IPS-15b (cell line): ENCODE data around the gene TDRD7.

Experiments used
- H3K27me3 ChIP-seq: one replicate; pipeline ENCODE4 v1.6.1; 2013; ENCODE audit warnings: low read length; ENCODE audit not compliant: control insufficient read depth, insufficient read depth
- H3K36me3 ChIP-seq: one replicate; pipeline ENCODE4 v1.6.1; 2013; ENCODE audit warnings: low read length; ENCODE audit not compliant: control insufficient read depth, insufficient read depth
- H3K4me1 ChIP-seq: one replicate; pipeline ENCODE4 v1.6.1; 2013; ENCODE audit warnings: mild to moderate bottlenecking, low read length; ENCODE audit not compliant: control insufficient read depth, insufficient read depth
- H3K4me3 ChIP-seq: one replicate; pipeline ENCODE4 v1.5.1; 2013; ENCODE audit warnings: low read depth, low read length
- H3K9ac ChIP-seq: one replicate; pipeline ENCODE4 v1.6.1; 2013; ENCODE audit warnings: low read depth, mild to moderate bottlenecking, low read length
- H3K9me3 ChIP-seq: one replicate; pipeline ENCODE4 v1.6.1; 2013; ENCODE audit warnings: mild to moderate bottlenecking, low read length; ENCODE audit not compliant: control insufficient read depth, insufficient read depth

Gene TDRD7

DNA sequence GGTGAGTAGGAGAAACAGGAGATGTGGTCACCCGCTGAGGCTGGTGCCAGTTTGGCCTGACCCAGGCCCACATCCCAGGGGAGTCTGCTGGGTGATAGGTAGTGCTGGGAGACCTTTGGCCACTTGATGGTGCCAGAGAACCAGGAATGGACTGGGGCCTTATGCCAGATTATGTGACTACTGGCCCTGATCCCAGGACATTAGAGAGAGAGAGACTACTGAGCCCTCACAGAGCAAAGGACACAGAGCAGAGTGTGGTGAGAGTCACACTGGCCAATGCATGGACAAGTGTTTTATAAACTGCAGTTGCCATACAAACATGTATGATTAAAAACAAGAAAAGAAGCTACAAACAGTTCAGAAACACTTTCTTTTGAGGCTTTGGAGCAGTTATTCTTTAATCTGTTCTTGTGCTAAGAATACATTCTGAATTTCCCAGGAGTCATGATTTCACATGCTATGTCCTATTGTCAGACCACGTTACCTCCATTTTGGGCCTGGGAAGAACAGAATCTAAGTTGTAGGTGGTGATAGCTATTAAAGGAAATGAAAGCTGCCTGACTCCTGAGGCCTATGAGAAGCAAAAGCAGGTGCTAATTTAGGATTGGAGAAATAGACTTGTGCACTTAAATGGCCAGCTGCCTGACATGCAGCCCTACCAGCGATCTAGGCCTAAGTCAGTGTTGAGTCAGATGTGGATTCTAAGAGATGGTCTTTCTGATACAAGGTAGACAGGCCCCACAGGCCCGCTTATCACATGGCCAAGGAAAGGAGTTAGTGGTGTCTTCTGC lies 57.0 kb downstream of the TDRD7 start:
- Histone ChIP-seq H3K36me3 (no peaks in the 10 kb centered on the region), H3K4me3 (no peak overlapping the region), H3K9me3 (no peaks in the 10 kb centered on the region), H3K9ac (no peak overlapping the region), H3K4me1 (no peaks in the 10 kb centered on the region), H3K27me3 (no peaks in the 10 kb centered on the region)

GRCh38 chr9:97470076-97470475 lies 58.2 kb downstream of the TDRD7 start:
- Histone ChIP-seq H3K4me3 (no peak overlapping the region), H3K27me3 (no peaks in the 10 kb centered on the region), H3K36me3 (no peaks in the 10 kb centered on the region), H3K9me3 (no peaks in the 10 kb centered on the region), H3K4me1 (no peaks in the 10 kb centered on the region), H3K9ac (no peak overlapping the region)

GRCh38 chr9:97473717-97474116 lies 61.8 kb downstream of the TDRD7 start:
- H3K36me3 ChIP-seq, result no peaks in the 10 kb centered on the region
- H3K4me1 ChIP-seq, result no peaks in the 10 kb centered on the region
- no peak overlapping the region for H3K4me3 ChIP-seq
- no peaks in the 10 kb centered on the region for H3K9me3 ChIP-seq
- H3K9ac ChIP-seq, result no peak overlapping the region
- no peaks in the 10 kb centered on the region for H3K27me3 ChIP-seq

DNA sequence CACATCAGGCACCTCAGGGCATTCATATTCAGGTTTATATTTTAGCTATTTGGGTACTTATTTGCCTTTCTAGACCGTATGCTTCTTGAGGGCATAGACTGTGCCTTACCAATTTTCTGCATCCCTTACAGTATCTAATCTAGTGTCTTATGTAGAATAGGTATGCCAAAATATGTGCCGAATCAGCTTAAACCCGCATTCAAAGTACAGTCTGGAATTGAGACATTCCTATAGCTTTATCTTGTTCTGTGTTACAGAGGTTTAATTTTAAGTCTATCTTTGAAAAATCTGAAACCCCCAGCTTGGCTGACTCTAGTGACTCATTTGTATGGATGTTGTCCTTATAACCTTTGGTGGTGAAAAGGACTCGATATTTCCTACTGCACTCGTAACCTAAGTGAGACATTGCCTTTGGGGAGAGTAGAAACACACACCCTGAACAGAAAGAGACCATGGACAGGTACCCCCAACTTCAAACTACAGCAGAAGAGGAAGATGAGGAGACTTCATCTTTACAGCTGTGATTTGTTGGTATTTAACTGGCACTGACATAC lies 62.6 kb downstream of the TDRD7 start:
- no peaks in the 10 kb centered on the region for H3K36me3 ChIP-seq

DNA sequence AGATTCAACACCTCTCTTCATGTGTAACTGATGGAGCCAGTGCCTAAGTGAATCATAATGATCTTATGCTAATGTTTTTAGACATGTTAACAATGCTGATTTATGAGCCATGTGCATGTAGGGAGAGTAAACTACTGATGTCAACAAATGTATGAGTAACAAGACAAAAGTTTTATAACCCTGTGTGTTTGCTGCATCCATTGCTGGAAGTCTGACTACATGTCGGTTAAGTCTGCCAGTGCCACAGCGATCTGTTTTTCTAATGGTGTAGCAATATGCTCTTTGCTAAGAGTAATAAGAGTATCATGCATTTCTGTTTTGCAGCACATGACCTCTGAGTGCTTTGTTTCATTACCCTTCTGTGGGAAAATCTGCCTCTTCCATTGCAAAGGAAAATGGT lies 63.2 kb downstream of the TDRD7 start:
- H3K9ac ChIP-seq, result no peak overlapping the region
- H3K4me1 ChIP-seq, result no peaks in the 10 kb centered on the region
- H3K4me3 ChIP-seq, result no peak overlapping the region
- H3K9me3 ChIP-seq, result no peaks in the 10 kb centered on the region
- no peaks in the 10 kb centered on the region for H3K36me3 ChIP-seq
- no peaks in the 10 kb centered on the region for H3K27me3 ChIP-seq

More for the DNA sequence above, 62.6 kb downstream of the TDRD7 start:
- no peaks in the 10 kb centered on the region for H3K4me1 ChIP-seq
- no peak overlapping the region for H3K4me3 ChIP-seq
- no peaks in the 10 kb centered on the region for H3K27me3 ChIP-seq
- H3K9ac ChIP-seq, result no peak overlapping the region
- H3K9me3 ChIP-seq, result no peaks in the 10 kb centered on the region

GRCh38 chr9:97478301-97478981 lies 66.5 kb downstream of the TDRD7 start:
- Histone ChIP-seq H3K4me1 (no peaks in the 10 kb centered on the region), H3K36me3 (no peaks in the 10 kb centered on the region), H3K27me3 (no peaks in the 10 kb centered on the region), H3K4me3 (no peak overlapping the region), H3K9ac (no peak overlapping the region), H3K9me3 (no peaks in the 10 kb centered on the region)

DNA sequence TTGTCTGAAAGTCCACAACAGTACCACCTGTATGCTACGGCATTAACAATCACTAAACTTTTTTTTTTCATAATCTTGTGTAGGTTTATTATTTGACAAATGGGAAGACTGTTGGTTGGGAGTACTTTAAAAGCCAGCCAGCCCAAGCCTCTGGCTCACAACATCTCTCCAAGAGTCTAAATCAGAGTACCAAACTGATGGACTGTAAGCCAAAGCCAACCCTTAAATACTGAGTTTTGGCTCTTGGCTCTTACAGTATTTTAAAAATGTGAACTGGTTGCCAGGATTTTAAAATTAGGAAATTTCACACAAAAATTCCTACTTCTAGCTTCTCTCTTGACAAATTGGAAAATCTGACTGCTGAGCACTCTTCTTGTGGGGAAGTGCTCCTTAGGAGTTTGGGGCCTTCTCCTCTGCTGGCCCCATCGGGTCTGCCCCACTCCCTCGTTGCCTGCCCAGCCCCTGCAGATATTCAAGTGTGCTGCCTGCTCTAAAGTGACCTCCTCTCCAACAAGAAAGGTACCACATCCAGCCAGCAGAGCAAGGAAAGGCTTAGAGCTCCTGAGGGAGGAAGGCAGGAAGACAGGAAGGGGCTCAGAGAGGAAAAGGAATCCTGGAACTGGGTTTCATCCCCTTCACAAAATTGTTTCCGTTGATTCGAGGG lies 67.7 kb downstream of the TDRD7 start:
- Histone ChIP-seq H3K27me3 (no peaks in the 10 kb centered on the region), H3K9me3 (no peaks in the 10 kb centered on the region), H3K4me3 (no peak overlapping the region), H3K36me3 (no peaks in the 10 kb centered on the region), H3K4me1 (no peaks in the 10 kb centered on the region), H3K9ac (no peak overlapping the region)

DNA sequence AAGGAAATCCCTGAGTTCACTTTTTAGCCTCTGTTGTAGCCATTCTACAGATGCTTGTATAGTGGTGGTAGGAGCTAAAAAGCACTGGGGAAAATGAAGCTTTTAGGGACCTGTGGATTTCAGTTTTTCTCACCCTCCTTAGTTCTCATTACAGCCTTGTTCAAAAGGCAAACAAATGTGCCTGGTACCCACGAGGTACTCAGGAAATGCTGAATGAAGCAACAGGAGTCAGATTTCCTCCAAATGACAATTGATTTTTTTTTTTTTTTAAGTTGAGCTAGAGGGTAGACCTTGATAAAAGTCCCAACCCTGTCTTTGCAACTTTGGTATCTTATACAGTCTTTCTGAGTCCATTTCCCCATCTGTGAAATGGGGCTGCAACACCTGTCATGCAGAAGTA lies 68.3 kb downstream of the TDRD7 start:
- Histone ChIP-seq H3K9ac (no peak overlapping the region), H3K4me3 (no peak overlapping the region), H3K9me3 (no peaks in the 10 kb centered on the region), H3K36me3 (no peaks in the 10 kb centered on the region), H3K4me1 (no peaks in the 10 kb centered on the region), H3K27me3 (no peaks in the 10 kb centered on the region)

- Histone ChIP-seq H3K9me3 (no peaks in the 10 kb centered on the region), H3K9ac (no peak overlapping the region), H3K27me3 (no peaks in the 10 kb centered on the region), H3K4me3 (no peak overlapping the region), H3K4me1 (no peaks in the 10 kb centered on the region), H3K36me3 (no peaks in the 10 kb centered on the region)
These were observed 68.9 kb downstream of the TDRD7 start for GRCh38 chr9:97480749-97481148.

DNA sequence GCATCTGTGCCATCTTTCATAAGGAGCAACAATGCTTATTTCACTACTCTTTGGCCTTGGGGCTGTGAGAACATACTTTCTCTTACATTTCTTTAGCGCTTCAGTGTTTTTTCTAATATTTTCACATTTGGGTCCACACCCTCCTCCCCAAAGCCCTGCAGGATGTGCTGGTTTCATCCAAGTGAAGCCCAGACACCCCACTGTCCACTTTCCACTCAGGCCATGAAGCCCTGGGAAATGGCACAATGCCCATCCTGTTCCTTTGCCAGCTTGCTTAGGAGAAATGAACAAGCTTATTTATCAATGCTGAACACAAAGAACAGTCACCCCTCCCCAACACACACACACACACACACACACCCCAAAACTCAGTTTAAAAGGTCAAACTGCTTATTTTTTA lies 72.2 kb downstream of the TDRD7 start:
- H3K9me3 ChIP-seq, result no peaks in the 10 kb centered on the region
- H3K9ac ChIP-seq, result no peak overlapping the region
- no peak overlapping the region for H3K4me3 ChIP-seq
- H3K27me3 ChIP-seq, result no peaks in the 10 kb centered on the region
- H3K36me3 ChIP-seq, result no peaks in the 10 kb centered on the region
- H3K4me1 ChIP-seq, result no peaks in the 10 kb centered on the region

DNA sequence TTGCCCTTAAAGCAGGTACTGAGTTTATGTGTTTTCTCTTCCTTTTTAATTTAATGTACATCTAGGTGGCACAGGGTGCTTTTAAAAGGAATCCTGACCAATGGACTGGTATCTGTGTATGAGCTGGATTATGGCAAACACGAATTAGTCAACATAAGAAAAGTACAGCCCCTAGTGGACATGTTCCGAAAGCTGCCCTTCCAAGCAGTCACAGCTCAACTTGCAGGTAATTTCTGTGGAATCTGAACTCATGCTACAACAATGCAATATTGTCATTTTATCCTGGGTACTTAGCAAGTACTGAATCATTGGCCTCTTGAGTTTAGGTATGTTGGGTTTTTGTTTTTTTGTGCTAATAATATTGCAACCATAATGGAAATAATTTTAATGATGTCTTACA lies 75.2 kb downstream of the TDRD7 start:
- Histone ChIP-seq H3K9me3 (no peaks in the 10 kb centered on the region), H3K4me1 (no peaks in the 10 kb centered on the region), H3K36me3 (no peaks in the 10 kb centered on the region), H3K9ac (no peak overlapping the region), H3K4me3 (no peak overlapping the region), H3K27me3 (no peaks in the 10 kb centered on the region)
